ENCODE measurements around the gene LY9.

The LY9 gene

GRCh38 chr1:160772331-160772730, 23.6 kb upstream of the LY9 start:
- TF ChIP-seq, protein P1, sequence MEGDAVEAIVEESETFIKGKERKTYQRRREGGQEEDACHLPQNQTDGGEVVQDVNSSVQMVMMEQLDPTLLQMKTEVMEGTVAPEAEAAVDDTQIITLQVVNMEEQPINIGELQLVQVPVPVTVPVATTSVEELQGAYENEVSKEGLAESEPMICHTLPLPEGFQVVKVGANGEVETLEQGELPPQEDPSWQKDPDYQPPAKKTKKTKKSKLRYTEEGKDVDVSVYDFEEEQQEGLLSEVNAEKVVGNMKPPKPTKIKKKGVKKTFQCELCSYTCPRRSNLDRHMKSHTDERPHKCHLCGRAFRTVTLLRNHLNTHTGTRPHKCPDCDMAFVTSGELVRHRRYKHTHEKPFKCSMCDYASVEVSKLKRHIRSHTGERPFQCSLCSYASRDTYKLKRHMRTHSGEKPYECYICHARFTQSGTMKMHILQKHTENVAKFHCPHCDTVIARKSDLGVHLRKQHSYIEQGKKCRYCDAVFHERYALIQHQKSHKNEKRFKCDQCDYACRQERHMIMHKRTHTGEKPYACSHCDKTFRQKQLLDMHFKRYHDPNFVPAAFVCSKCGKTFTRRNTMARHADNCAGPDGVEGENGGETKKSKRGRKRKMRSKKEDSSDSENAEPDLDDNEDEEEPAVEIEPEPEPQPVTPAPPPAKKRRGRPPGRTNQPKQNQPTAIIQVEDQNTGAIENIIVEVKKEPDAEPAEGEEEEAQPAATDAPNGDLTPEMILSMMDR (IDR thresholded peaks at IDR 0.05; ENCODE audit: poor library complexity, severe bottlenecking) = no peak
- no peaks in the 10 kb centered on the region for H3K36me3 ChIP-seq (ENCODE audit: low read depth)
- peaks cover 6% of the 10 kb centered on the region for H3K4me1 ChIP-seq (ENCODE audit: insufficient read depth, poor library complexity, severe bottlenecking)
- no peaks in the 10 kb centered on the region for H3K27me3 ChIP-seq (ENCODE audit: insufficient read depth, poor library complexity, severe bottlenecking)
- no peaks in the 10 kb centered on the region for H3K9me3 ChIP-seq (ENCODE audit: severe bottlenecking)
- no peak overlapping the region for H3K27ac ChIP-seq (ENCODE audit: poor library complexity, severe bottlenecking)
- ATAC-seq (ENCODE audit: low read depth) (no peak), DNase-seq (ENCODE audit: low spot score) (no peak)
- no peak overlapping the region for H3K4me3 ChIP-seq (ENCODE audit: severe bottlenecking)

GRCh38 chr1:160773093-160773492, 22.9 kb upstream of the LY9 start:
- Histone ChIP-seq H3K4me1 (ENCODE audit: insufficient read depth, poor library complexity, severe bottlenecking) (no peaks in the 10 kb centered on the region), H3K27me3 (ENCODE audit: insufficient read depth, poor library complexity, severe bottlenecking) (no peaks in the 10 kb centered on the region), H3K4me3 (ENCODE audit: severe bottlenecking) (no peak overlapping the region), H3K9me3 (ENCODE audit: severe bottlenecking) (no peaks in the 10 kb centered on the region), H3K27ac (ENCODE audit: poor library complexity, severe bottlenecking) (no peak overlapping the region), H3K36me3 (ENCODE audit: low read depth) (no peaks in the 10 kb centered on the region)
- ATAC-seq (ENCODE audit: low read depth) (no peak), DNase-seq (ENCODE audit: low spot score) (no peak)
- TF ChIP-seq, protein P1 (IDR thresholded peaks at IDR 0.05; ENCODE audit: poor library complexity, severe bottlenecking) = no peak

- H3K4me1 ChIP-seq (ENCODE audit: insufficient read depth, poor library complexity, severe bottlenecking) = no peaks in the 10 kb centered on the region
- TF ChIP-seq, protein P1 (IDR thresholded peaks at IDR 0.05; ENCODE audit: poor library complexity, severe bottlenecking) = no peak
- H3K27ac ChIP-seq (ENCODE audit: poor library complexity, severe bottlenecking) = no peak overlapping the region
Observed at GRCh38 chr1:160774886-160775719, 20.9 kb upstream of the LY9 start.

GRCh38 chr1:160776178-160776577, 19.8 kb upstream of the LY9 start:
- TF ChIP-seq, protein P1 (IDR thresholded peaks at IDR 0.05; ENCODE audit: poor library complexity, severe bottlenecking) = no peak
- DNase-seq (ENCODE audit: low spot score) (no peak), ATAC-seq (ENCODE audit: low read depth) (no peak)
- Histone ChIP-seq H3K9me3 (ENCODE audit: severe bottlenecking) (no peaks in the 10 kb centered on the region), H3K27me3 (ENCODE audit: insufficient read depth, poor library complexity, severe bottlenecking) (no peaks in the 10 kb centered on the region), H3K36me3 (ENCODE audit: low read depth) (no peaks in the 10 kb centered on the region), H3K27ac (ENCODE audit: poor library complexity, severe bottlenecking) (no peak overlapping the region), H3K4me1 (ENCODE audit: insufficient read depth, poor library complexity, severe bottlenecking) (no peaks in the 10 kb centered on the region), H3K4me3 (ENCODE audit: severe bottlenecking) (no peak overlapping the region)

More at GRCh38 chr1:160774886-160775719, 20.9 kb upstream of the LY9 start:
- H3K27me3 ChIP-seq (ENCODE audit: insufficient read depth, poor library complexity, severe bottlenecking) = no peaks in the 10 kb centered on the region
- no peak for DNase-seq (ENCODE audit: low spot score)
- H3K4me3 ChIP-seq (ENCODE audit: severe bottlenecking) = no peak overlapping the region
- H3K36me3 ChIP-seq (ENCODE audit: low read depth) = no peaks in the 10 kb centered on the region
- ATAC-seq (ENCODE audit: low read depth) = no peak
- H3K9me3 ChIP-seq (ENCODE audit: severe bottlenecking) = no peaks in the 10 kb centered on the region

DNA sequence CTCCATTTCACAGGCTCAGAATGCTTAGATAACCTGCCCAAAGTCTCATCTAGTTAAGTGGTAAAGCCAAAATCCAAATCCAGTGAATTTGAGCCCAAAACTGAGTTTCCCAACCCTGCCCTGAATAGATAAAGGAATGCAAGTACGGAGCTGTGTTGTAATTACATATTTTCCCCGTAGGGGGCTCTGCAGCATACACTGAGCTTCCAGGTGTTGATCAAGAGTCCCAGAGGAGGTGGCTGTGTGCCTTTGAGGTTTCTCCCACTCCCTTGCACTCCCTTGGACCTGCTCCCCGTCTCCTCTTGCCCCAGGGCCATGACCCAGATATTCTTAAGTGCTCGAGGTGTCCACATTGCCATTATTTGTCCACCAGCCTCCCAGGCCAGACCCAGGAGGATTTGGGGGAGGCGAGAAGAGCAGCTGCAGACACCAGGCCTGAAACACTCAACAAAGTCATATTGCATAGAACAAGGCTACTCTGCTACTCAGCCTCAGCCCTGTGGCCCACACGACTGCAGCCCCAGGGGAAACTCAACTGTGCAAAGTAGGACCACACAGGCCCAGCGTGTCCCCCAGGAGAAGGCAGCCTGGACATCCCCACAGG, 18.4 kb upstream of the LY9 start:
- ATAC-seq (ENCODE audit: low read depth) (no peak; the same call in 2 of the 3 replicates), DNase-seq (ENCODE audit: low spot score) (no peak)
- Histone ChIP-seq H3K27ac (ENCODE audit: poor library complexity, severe bottlenecking) (no peak overlapping the region), H3K36me3 (ENCODE audit: low read depth) (no peaks in the 10 kb centered on the region), H3K4me1 (ENCODE audit: insufficient read depth, poor library complexity, severe bottlenecking) (peaks cover 4% of the 10 kb centered on the region), H3K4me3 (ENCODE audit: severe bottlenecking) (no peak overlapping the region), H3K9me3 (ENCODE audit: severe bottlenecking) (no peaks in the 10 kb centered on the region), H3K27me3 (ENCODE audit: insufficient read depth, poor library complexity, severe bottlenecking) (no peaks in the 10 kb centered on the region)
- TF ChIP-seq, protein P1 (IDR thresholded peaks at IDR 0.05; ENCODE audit: poor library complexity, severe bottlenecking) = peak; percentile 39
